Activated CD4-positive, alpha-beta T cell treated with anti-CD3 and anti-CD28 coated beads for 1 hour (primary cell): ENCODE data around the gene MAD2L1BP.
A peak's percentile ranks its signal among the peaks of the same experiment; 100 is the strongest.

Experiments
- DNase-seq: peaks from one replicate; pipeline ENCODE4 v3.0.0-alpha.2; 2020

The MAD2L1BP gene

GRCh38 chr6:43683708-43684455 is 48.2 kb downstream of the MAD2L1BP start:
- DNase-seq: no peak

GRCh38 chr6:43687079-43687436 is 51.4 kb downstream of the MAD2L1BP start:
- DNase-seq: no peak

- DNase-seq: peak; percentile 56
Observed at GRCh38 chr6:43687437-43688347, 52.1 kb downstream of the MAD2L1BP start, which contains the start of gene MRPS18A. Gene MRPS18A, minus strand, starts transcription at chr6:43687791. Its CDS starts 12 bp downstream, at chr6:43687779.

GRCh38 chr6:43689421-43689820 is 53.8 kb downstream of the MAD2L1BP start:
- DNase-seq: no peak
